ENCODE results near the gene ADAM8.
"Not testable (repeated sequence)": the region's sequence is repeated elsewhere in the genome, so short reads cannot be mapped to it uniquely, and the experiment has no call there.

ADAM8 gene

DNA sequence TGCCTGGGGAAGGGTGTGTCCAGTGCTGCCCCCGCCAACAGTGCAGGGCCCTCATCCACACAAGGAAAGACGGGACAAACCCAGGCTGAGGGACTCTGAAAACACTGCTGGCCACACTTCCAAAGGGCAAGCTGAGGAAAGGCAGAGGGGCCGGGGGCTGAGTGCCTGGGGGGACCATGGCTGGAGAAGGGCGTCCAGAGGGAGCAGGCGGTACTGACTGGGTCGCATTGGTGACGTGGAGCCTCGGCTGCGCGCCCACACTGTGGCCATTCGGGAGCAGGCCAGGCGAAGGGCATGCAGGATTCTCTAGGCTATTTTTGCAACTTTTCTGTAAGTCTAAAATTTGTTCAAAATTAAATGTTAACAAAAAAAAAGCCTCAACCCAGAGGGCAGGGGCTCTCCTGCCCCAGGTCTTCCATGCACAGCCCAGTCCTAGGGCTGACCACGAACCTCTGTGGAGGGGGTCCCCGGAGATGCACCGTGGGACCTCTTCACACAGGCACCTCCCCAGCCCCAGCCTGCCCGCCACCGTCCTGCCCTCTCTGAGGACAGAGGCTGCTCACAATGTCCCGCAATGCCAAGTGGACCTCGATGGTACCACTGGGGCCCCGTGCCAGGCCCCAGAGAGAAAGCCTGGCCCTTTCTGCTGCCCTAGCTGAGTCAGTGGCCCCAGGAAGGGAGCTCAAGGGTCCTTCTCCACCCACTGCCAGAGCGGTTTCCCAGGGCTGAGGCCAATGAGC, 10.4 kb downstream of the ADAM8 start:
- DNase-seq: no peak

DNA sequence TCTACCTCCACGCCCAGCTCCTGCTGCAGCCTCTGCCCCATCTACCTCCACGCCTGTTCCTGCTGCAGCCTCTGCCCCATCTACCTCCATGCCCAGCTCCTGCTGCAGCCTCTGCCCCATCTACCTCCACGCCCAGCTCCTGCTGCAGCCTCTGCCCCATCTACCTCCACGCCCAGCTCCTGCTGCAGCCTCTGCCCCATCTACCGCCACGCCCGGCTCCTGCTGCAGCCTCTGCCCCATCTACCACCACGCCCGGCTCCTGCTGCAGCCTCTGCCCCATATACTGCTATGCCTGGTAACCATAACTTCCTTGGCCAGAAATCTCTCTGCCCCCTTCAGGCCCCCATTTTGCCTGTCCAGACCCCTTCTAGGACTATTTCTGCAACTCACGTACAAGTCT, 11.6 kb downstream of the ADAM8 start:
- not testable (repeated sequence) for DNase-seq

DNA sequence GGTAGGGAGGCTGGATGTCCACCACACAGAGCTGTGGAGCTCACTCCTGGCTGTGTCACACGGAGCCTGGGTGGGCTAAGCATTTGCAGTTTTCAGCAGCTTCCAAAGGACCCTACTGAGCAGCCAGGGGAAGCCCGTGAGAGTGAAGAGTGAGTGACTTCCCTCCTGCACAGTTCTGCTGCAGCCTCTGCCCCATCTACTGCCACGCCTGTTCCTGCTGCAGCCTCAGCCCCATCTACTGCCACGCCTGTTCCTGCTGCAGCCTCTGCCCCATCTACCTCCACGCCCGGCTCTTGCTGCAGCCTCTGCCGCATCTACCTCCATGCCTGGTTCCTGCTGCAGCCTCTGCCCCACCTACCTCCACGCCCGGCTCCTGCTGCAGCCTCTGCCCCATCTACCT, 12.2 kb downstream of the ADAM8 start:
- no peak for DNase-seq

- DNase-seq: no peak
Measured at GRCh38 chr10:133263674-133264073, 13.0 kb downstream of the ADAM8 start.

DNA sequence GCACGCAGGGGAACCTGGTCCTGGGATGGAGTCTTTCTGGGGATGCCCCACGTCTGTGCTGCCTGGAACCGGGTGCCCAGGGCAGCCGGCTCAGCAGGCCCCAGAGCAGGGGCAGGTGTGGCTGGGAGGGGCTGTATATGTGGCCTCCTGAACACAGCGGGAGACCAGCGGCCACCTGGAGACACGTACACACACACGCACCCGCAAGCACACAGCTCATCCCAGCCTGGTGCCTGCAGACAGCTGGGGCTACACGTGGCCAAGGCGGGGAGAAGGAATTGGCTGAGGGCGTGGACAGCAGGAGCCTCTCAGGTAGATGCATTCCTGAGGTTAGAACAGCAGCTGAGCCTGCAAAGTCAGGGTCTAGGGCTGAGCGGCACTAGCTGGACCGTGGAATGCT, 14.0 kb downstream of the ADAM8 start:
- DNase-seq: no peak

DNA sequence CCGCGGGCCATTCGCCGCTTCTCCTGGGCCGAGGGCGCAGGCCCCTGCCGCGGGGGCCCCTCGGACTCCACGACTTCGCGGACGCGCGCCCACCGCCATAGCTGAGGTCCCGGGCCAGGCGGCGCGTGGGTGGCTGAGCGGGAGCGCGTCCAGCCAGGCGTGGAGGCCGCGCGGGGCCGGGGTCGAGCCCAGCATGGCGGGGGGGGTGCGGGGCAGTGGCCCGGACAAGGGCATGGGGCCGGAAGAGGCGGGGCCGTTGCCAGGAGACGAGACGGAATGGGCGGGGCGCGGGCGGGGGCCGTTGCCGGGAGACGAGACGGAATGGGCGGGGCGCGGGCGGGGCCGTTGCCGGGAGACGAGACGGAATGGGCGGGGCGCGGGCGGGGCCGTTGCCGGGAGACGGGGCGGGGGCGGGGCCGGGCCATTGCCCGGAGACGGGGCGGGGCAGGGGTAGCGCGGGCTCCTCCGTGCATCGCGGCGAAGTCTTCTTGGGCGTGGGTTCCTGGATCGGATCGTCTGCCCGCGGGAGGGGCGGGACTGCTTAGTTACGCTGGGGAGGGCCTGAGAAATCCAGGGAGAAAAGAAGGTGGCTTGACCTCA, 14.8 kb downstream of the ADAM8 start:
- DNase-seq: no peak

DNA sequence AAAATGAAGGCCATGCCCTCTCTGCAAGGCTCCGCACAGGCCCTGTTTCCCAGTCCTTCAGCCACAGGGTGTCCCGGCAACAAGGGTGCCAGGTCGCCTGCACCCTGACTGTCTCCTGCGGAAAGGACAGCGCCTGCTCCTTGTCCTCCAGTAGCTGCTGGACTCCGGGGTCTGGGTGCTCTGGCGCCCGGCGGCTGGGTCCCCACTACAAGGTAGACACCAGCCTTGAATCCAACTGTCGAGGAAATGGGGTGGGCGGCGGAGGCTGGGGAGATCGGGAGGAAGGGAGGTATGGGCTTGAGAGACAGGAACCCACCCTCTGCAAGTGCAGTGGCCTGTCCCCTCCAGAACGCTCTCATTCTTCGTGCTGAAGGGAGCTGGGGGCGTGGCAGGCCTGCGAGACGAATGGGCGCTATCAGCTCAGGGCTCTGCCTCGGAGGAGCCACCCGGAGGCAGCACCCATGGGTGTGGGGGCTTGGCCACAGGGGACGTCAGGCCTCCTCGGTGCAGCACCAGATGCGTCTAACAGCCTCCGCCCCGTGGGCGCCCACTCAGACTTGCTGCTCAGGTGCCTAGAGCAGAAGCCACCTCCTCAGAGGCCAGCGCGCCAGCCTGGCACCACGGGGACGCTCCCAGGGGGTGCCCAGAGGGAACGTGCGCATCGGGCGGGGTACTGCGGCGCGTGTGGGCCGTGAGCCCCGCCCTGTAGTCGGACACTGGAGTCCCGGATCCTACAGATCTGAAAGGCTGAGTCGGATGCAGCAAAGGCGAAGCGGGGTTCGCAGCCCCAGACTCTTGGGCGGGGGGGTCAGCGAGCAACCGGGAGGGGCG, 15.6 kb downstream of the ADAM8 start:
- peak; percentile 73 for DNase-seq

DNA sequence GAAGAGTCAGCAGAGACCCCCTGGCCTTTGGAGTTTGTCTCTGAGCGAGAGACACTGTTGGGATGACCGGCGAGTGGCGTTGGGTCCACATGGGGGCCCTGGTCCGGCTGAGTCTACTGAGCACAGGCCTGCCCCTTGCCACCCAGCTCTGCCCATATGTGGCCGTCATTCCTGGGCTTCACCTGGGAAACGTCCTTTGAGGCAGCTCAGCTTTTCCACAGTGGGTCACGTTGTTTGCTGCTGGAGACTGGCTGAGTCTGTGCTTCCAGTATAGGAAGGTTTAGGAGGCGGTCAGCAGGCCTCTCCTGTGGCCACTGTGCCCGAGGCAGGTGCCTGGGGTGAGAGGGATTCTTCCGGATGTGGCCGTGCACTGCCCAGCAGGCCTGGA, 17.1 kb downstream of the ADAM8 start:
- no peak for DNase-seq

- no peak for DNase-seq
Measured at GRCh38 chr10:133258818-133259601, 17.7 kb downstream of the ADAM8 start.

- DNase-seq: peak; percentile 33
Measured at GRCh38 chr10:133258066-133258817, 18.4 kb downstream of the ADAM8 start.

- DNase-seq: no peak
Measured at GRCh38 chr10:133257489-133258065, 19.1 kb downstream of the ADAM8 start.

DNA sequence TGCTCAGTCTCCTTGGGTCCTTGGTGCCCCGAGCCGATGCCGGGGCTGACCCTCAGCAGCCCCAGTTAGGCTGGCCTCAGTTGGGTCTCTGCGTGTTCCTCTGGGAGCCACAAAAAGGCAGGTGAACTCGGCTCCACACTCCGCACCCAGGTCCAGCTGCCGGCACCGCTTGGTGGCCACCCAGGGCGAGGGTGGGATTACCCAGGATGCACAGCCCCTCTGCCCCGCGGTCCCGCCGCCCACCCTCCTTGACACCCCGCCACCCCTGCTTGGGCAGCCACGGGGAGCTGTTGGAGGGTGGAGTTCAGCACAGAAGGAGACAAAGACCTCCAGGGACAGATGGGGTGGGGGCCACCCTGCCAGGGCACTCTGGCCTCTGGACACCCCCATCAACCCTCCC, 21.3 kb downstream of the ADAM8 start:
- no peak for DNase-seq

DNA sequence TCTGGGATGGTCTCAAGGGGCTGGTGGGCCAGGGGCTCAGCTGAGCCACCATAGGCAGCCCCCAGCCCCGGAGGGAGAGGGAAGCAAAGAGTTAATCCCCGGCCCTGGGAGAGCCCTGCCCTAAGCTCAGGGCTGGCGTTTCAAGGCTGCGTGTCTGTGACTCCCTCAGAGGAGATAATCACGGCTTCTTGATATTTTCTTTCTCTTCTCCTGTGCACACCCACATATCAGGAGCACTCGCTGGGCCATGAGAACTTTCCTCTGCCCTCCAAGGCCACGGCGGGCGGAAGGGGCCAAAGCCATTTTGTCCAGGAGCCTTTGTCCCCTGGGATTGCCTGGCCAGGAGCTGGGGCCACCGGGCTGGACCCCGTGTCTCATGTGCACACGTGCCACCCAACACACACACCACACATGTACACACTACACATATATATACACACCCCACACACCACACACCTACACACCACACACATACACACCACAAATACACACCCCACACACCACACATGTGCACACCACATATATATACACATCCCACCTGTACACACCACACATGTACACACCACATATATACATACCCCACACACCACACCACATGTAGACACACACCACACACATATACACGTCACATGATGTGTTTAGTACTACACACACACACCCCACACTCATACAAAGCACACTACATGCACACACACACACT, 22.1 kb downstream of the ADAM8 start:
- DNase-seq: no peak

DNA sequence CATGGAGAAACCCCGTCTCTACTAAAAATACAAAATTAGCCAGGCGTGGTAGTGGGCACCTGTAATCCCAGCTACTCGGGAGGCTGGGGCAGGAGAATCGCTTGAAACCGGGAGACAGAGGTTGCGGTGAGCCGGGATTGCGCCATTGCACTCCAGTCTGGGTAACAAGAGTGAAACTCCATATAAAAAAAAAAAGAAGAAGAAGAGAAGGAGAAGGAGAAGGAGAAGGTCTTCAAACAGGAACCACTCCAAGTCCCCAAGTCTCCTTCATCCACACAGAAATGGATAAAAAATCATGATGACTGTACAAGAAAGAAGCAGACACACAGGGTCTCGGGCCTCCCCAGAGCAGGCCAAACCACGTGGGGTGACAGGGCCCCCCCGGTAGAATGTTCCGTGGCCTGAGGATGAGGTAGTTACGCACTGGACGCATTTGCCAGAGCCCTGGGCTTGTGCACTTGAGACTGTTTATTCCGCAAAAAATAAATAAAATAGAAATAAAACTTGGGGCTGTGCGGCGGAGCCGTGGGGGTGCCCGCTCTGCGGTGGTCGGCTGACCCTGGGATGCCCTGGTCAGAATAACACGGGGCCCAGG, 23.2 kb downstream of the ADAM8 start:
- no peak for DNase-seq

GRCh38 chr10:133252223-133252552, 24.5 kb downstream of the ADAM8 start:
- DNase-seq: no peak

DNA sequence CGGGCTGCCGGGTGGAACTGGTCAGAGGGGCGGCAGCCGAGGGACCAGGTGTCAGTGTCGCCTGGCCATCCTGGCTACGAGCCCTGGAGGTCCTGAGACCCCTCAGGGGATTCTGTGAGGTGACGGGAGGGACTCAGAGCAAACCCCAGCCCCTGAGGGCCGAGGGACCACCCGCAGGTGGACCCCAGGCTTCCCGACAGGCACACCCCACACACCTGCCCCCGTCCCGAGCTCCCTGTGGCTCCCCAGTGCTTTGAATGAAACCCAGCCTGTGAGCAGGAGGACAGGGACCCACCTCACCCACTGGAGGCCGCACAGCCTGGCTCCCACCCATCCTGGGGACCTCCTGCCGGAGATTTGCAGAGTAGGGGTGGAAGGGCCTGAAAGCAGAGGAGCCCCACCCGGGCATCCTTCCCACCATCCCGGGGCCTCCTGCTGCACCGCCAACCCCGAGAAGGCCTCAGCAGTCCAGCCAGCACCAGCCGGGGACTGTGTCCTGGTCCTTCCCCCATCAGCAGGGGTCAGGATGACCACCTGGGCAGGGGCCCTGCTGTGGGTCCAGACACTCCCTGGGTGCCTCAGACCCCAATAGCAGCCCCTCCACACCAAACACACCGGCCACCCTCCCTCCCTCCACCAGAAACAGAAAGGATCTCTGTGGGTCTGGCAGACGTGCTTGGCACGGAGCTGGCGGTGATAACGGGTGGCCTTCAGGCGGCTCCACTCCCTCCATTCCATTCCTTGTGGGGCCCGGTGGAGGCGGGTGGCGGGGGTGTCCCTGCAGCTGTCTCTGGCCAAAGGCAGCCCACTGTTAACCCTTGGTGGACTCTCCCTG, 25.1 kb downstream of the ADAM8 start:
- DNase-seq: no peak

- DNase-seq: no peak
Measured at GRCh38 chr10:133249975-133250754, 26.5 kb downstream of the ADAM8 start.

- no peak for DNase-seq
Measured at GRCh38 chr10:133249094-133249780, 27.4 kb downstream of the ADAM8 start.

- no peak for DNase-seq
Measured at GRCh38 chr10:133248334-133248715, 28.3 kb downstream of the ADAM8 start.

All from retina (tissue), 1 donor.